LNCaP clone FGC (cell line): ENCODE results near the gene DMRTC2.

Experiments
- DNase-seq: peaks from one replicate; pipeline ENCODE4 v3.0.0-alpha.2; 2011; ENCODE audit warnings: low read depth
- H3K4me3 ChIP-seq: 2 replicates; pipeline ENCODE4 v1.5.1; 2011; ENCODE audit warnings: mild to moderate bottlenecking, low read depth, low read length, control low read depth
- TF ChIP-seq, protein P1 (sequence below): IDR thresholded peaks from 2 replicates; pipeline ENCODE4 v1.5.1; 2012; ENCODE audit warnings: mild to moderate bottlenecking; ENCODE audit not compliant: control insufficient read depth, insufficient read depth; ENCODE audit errors: extremely low read depth

Gene DMRTC2

DNA sequence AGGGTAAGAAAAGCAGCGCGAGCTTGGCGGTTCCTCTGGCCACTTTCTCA lies at the start of gene DMRTC2:
Gene DMRTC2 (plus strand): TSS at position 42 of the 50 bp plus-strand sequence. CDS start 2,387 bp downstream, outside the sequence.
- TF ChIP-seq, protein P1, sequence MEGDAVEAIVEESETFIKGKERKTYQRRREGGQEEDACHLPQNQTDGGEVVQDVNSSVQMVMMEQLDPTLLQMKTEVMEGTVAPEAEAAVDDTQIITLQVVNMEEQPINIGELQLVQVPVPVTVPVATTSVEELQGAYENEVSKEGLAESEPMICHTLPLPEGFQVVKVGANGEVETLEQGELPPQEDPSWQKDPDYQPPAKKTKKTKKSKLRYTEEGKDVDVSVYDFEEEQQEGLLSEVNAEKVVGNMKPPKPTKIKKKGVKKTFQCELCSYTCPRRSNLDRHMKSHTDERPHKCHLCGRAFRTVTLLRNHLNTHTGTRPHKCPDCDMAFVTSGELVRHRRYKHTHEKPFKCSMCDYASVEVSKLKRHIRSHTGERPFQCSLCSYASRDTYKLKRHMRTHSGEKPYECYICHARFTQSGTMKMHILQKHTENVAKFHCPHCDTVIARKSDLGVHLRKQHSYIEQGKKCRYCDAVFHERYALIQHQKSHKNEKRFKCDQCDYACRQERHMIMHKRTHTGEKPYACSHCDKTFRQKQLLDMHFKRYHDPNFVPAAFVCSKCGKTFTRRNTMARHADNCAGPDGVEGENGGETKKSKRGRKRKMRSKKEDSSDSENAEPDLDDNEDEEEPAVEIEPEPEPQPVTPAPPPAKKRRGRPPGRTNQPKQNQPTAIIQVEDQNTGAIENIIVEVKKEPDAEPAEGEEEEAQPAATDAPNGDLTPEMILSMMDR = no peak
- no peak within 1 kb of the TSS for H3K4me3 ChIP-seq
- no peak for DNase-seq

DNA sequence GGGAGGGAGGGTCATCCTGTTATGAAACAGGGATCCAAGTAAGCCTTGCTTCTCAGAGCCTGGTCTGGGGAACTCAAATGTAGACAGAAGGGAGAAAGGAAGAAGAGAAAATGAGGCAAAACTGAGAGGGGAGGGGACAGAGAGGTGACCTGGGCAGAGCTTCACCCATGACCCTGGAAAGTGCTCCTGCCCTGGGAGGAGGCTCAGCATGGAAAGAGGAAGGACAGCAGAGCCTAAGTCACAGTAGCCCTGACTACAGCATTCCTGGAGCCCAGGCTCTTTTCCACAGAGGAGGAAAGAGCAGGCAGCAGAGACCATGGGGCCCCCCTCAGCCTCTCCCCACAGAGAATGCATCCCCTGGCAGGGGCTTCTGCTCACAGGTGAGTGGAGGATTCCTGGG lies 48.5 kb upstream of the DMRTC2 start, which contains the start of gene CEACAM3:
Gene CEACAM3 (plus strand): TSS at position 226 of the 400 bp plus-strand sequence. CDS start 91 bp downstream, at position 317.
- no peak within 1 kb of the TSS for H3K4me3 ChIP-seq
- TF ChIP-seq, protein P1 = no peak
- no peak for DNase-seq

DNA sequence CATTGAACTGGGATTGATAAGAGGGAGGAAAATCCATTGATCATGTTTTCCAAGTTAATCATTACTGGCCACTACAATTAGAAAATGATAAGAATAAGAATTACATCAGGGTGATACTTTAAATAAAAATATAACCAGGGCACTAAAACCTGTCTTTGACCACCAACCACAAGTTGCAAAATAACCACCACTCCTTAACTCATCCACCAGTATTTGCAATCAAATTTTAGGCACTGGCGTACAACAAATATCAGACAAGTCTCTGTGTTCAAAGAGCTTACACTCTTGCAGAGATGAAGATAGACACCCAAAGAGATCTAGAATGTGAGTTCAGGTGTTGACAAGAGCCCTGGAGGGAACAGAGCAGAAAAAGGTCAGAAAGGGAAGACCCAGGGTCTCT lies 47.9 kb upstream of the DMRTC2 start:
- no peak overlapping the region for H3K4me3 ChIP-seq
- TF ChIP-seq, protein P1 = no peak
- no peak for DNase-seq

DNA sequence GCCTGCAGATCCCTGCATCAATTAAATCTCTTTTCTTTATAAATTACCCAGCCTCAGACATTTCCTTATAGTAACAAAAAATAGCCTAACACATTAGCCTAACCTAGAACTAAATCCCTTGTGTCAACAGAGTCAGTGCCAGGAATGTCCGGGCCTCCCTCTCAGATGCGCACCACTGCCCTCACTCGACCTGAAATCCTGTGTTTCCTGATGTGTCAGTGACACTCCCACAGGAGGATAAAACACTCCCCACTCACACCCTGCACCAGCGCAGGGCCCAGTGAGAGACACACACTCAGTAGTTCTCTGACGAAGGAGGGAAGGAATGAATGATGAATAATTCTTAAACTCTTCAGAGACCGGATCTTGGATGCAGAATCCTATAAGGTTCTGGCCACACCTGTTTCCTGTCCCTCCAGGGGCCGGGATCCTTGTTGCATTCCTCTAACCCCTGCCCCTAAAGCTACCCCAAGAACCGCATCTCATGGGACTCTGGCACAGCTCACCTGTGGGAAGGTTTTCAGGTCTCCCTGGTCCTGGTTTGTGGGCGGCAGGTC lies 45.3 kb upstream of the DMRTC2 start:
- TF ChIP-seq, protein P1 = no peak
- H3K4me3 ChIP-seq = no peak overlapping the region
- DNase-seq = no peak

DNA sequence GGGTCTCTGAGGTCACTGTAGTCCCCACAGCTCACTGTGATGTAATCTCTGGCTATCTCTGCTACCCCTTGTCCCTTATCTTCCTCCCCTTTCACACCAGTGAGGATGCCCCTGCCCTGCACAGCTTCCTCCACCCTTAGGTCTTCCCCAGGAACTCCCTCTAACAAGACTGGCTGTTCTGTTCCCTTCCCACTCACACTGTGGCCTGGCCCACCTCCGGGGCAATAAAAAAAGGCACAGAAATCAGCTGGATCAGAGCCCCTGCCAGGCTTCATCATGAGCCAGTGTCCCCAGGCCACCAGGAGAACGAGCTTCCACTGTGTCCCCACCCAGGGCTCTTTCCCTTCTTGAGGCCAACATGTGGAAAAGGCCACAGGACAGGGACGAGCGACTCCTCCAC lies 43.8 kb upstream of the DMRTC2 start:
- no peak for DNase-seq
- TF ChIP-seq, protein P1 = no peak
- no peak overlapping the region for H3K4me3 ChIP-seq

DNA sequence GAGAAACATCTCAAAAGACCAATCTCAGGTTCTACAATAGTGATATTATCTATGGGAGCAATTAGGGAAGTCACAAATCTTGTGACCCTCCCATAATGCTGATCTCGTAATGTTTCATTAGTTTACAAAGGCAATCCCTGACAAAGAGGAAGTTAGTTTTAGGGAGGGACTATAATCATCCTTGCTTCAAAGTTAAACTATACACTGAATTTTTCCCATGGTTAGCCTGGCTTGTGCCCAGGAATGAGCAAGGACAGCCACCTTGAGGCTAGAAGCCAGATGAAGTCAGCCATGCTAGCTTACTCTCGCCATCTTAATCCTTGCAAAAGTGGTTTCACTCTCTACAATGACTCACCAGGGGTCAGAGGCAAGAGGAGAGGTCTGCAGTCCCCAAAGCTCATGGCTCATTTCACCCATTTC lies 43.0 kb upstream of the DMRTC2 start:
- TF ChIP-seq, protein P1 = no peak
- no peak for DNase-seq

DNA sequence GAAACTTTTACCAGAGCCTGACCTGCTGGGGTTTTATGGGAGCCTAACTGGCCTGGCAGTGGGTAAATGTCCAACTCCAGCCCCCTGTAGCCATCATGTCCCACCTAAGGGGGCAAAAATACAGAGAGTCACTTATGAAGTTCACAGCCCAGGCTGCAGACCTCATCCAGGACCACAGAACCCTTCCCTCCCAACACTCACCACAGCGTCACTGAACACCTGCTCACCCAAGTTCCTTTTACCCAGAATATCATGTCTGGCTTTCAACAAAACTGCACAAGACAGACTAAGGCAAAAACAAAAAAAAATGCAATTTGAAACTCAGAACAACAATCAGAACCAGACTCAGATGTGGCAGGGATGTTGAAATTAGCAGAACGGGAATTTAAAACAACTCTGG lies 42.1 kb upstream of the DMRTC2 start:
- H3K4me3 ChIP-seq = no peak overlapping the region
- no peak for DNase-seq
- TF ChIP-seq, protein P1 = no peak

More for the DNA sequence above, 43.0 kb upstream of the DMRTC2 start:
- H3K4me3 ChIP-seq = no peak overlapping the region
